K562 (cell line): ENCODE results near the gene RNF151. TPM values are rescaled to one million over a fixed set of nuclear protein-coding genes. Genes with fewer than 3 reads are reported as not detected.

ENCODE experiments used
- ATAC-seq: fragments of 200-7000 bp; cut with Tn5 transposase; 3 replicates; pipeline ENCODE4 v1.9.1; 2020; ENCODE audit warnings: moderate library complexity
- BruUV-seq: library from RNA; stranded (reverse); fragments of 400-500 nt; replicated peaks from 2 replicates; lab custom pipeline; 2021; lab: Mats Ljungman, UMichigan
- CTCF ChIA-PET: fragments of 300-600 bp; formaldehyde crosslinking; extraction: SDS; loops from one replicate; lab custom pipeline; 2021; ENCODE audit warnings: low intra/inter-chr PET ratio; lab: Yijun Ruan, JAX
- POLR2A ChIA-PET: fragments of 300-600, 350-650 bp; sonication (Branson Sonifier 250); formaldehyde crosslinking; extraction: SDS; loops from one replicate; lab custom pipeline; 2021; ENCODE audit warnings: antibody characterized with exemption, inconsistent platforms; lab: Yijun Ruan, JAX
- DNase-seq, 4 experiments: peaks; one replicate each; pipeline versions ENCODE4 v3.0.0 to v3.0.0-alpha.2; 2011 to 2018; ENCODE audit warnings: low spot score in 3 of 4, mixed read lengths in 3 of 4; ENCODE audit errors: extremely low read depth in 1 of 4
- FAIRE-seq: peaks from 2 replicates; lab custom pipeline; 2011; peaks lifted over from hg19 to GRCh38; lab: Jason Lieb, UNC
- H2AFZ ChIP-seq: 2 replicates; pipeline ENCODE4 v1.6.0; 2011; ENCODE audit warnings: low read depth, low read length, control low read depth, inconsistent platforms
- H3K27ac ChIP-seq: fragments of 200-600 bp; 3 replicates; pipeline ENCODE4 v1.8.0; 2011; ENCODE audit warnings: low read depth, mild to moderate bottlenecking, control low read depth, inconsistent platforms, low read length, moderate library complexity, mixed read lengths; ENCODE audit errors: extremely low read depth
- H3K27me3 ChIP-seq, 2 experiments: fragments of 300-600 bp in 1 of 2; 2 replicates in 1 of 2; 3 replicates in 1 of 2; pipeline versions ENCODE4 v1.6.0 to v1.8.0; 2011; ENCODE audit warnings: inconsistent platforms in 2 of 2, low read length in 2 of 2, mild to moderate bottlenecking in 1 of 2, mixed read lengths in 1 of 2, moderate library complexity in 1 of 2; ENCODE audit not compliant: control insufficient read depth in 2 of 2, insufficient read depth in 2 of 2
- H3K36me3 ChIP-seq: fragments of 300-600 bp; 3 replicates; pipeline ENCODE4 v1.8.0; 2011; ENCODE audit warnings: mild to moderate bottlenecking, low read length, inconsistent platforms; ENCODE audit not compliant: control insufficient read depth, insufficient read depth
- H3K4me1 ChIP-seq, 2 experiments: fragments of 200-600 bp in 1 of 2; replicated peaks in 1 of 2; 2 replicates in 1 of 2; 3 replicates in 1 of 2; pipeline versions ENCODE4 v1.5.1 to v1.8.0; 2011; ENCODE audit warnings: inconsistent platforms in 2 of 2, low read length in 2 of 2, mild to moderate bottlenecking in 1 of 2, mixed read lengths in 1 of 2, moderate library complexity in 1 of 2; ENCODE audit not compliant: control insufficient read depth in 2 of 2, insufficient read depth in 2 of 2
- H3K4me2 ChIP-seq: 2 replicates; pipeline ENCODE4 v1.6.1; 2011; ENCODE audit warnings: low read length, control low read depth, inconsistent platforms, mixed read lengths; ENCODE audit not compliant: insufficient read depth
- H3K4me3 ChIP-seq: fragments of 200-600 bp; sonication (generic), shearing (Covaris generic); 2 replicates; pipeline ENCODE4 v1.5.1; 2016; ENCODE audit warnings: control low read depth, inconsistent platforms
- H3K79me2 ChIP-seq: fragments of 200-600 bp; 3 replicates; pipeline ENCODE4 v1.8.0; 2011; ENCODE audit warnings: low read length, inconsistent platforms; ENCODE audit not compliant: control insufficient read depth, insufficient read depth
- H3K9ac ChIP-seq, 2 experiments: 2 replicates each; pipeline versions ENCODE4 v1.6.0 to v1.6.1; 2011; ENCODE audit warnings: low read depth in 2 of 2, low read length in 2 of 2, control low read depth in 1 of 2, inconsistent platforms in 1 of 2, mild to moderate bottlenecking in 1 of 2, mixed read lengths in 1 of 2; ENCODE audit not compliant: insufficient read depth in 1 of 2
- H3K9me1 ChIP-seq: one replicate; pipeline ENCODE4 v1.6.0; 2011; ENCODE audit warnings: inconsistent platforms, mild to moderate bottlenecking, low read length, moderate library complexity; ENCODE audit not compliant: control insufficient read depth, insufficient read depth
- H3K9me3 ChIP-seq: replicated peaks from 2 replicates; pipeline ENCODE4 v1.5.1; 2011; ENCODE audit warnings: low read depth, low read length, inconsistent platforms; ENCODE audit not compliant: control insufficient read depth, insufficient read depth
- H4K20me1 ChIP-seq: replicated peaks from 2 replicates; pipeline ENCODE4 v1.6.1; 2011; ENCODE audit warnings: low read length, inconsistent platforms, mixed read lengths; ENCODE audit not compliant: control insufficient read depth, insufficient read depth
- ARID3B ChIP-seq: fragments of 250-450 bp; sonication (Bioruptor Pico); IDR thresholded peaks from 2 replicates; pipeline ENCODE4 v1.4.0; 2020; ENCODE audit warnings: borderline replicate concordance
- ARNT ChIP-seq, 2 experiments: fragments of 450-650 bp; IDR thresholded peaks; 2 replicates each; pipeline ENCODE4 v1.6.1; 2016; ENCODE audit warnings: mild to moderate bottlenecking in 1 of 2
- FOXM1 ChIP-seq, 2 experiments: fragments of 450-650 bp in 1 of 2; sonication (generic) in 1 of 2; formaldehyde crosslinking in 1 of 2; IDR thresholded peaks; 2 replicates each; pipeline versions ENCODE4 v1.6.1 to v1.9.0; 2017 to 2022; ENCODE audit warnings: low read depth in 2 of 2, mild to moderate bottlenecking in 2 of 2, missing genetic modification reagents in 1 of 2, moderate library complexity in 1 of 2
- PCBP1 ChIP-seq: fragments of 200-400 bp; formaldehyde crosslinking; IDR thresholded peaks from 2 replicates; pipeline ENCODE4 v1.6.1; 2018; ENCODE audit warnings: mild to moderate bottlenecking, low read depth, low read length; ENCODE audit not compliant: poor library complexity, severe bottlenecking
- SPI1 ChIP-seq: IDR thresholded peaks from 2 replicates; pipeline ENCODE4 v1.6.1; 2011; ENCODE audit warnings: low read depth, low read length, control low read depth, borderline replicate concordance
- SRF ChIP-seq, 2 experiments: fragments of 250-450, 450-650 bp in 1 of 2; sonication (Bioruptor Pico) in 1 of 2; sonication (generic) in 1 of 2; formaldehyde crosslinking; IDR thresholded peaks; 2 replicates each; pipeline versions ENCODE4 v1.5.0 to v1.5.1; 2020 to 2022; ENCODE audit warnings: mild to moderate bottlenecking in 1 of 2, missing genetic modification reagents in 1 of 2
- WGBS: fragments of 100-300 bp; shearing (Covaris generic); methylation state at CpG from one replicate; pipeline ENCODE4 v1.1.6; 2016; ENCODE audit warnings: low coverage, mixed read lengths; ENCODE audit not compliant: insufficient coverage; ENCODE audit errors: missing lambda C conversion rate; 5-methylcytosine and 5-hydroxymethylcytosine counted together
- in situ Hi-C: fragments of 300-500 bp; cut with MboI; formaldehyde crosslinking; loops from 4 replicates; pipeline ENCODE4 v1.15.0; 2018; ENCODE audit warnings: inconsistent platforms, mixed read lengths
- intact Hi-C: fragments of 100-400 bp; cut with micrococcal nuclease; formaldehyde crosslinking; loops from 2 replicates; pipeline ENCODE4 v1.14.2; 2022
- polyA plus RNA-seq, 8 experiments: library from polyadenylated mRNA; depleted of rRNA in 4 of 8; stranded (reverse) in 5 of 8; unstranded in 3 of 8; fragments of >200 nt; fragmentation: Nextera tagmentation in 2 of 8; fragmentation: Illumina TruSeq in 1 of 8; extraction: Ambion mirVana in 2 of 8; extraction: Trizol in 1 of 8; gene quantifications; 2 replicates each; pipeline versions ENCODE4 v1.2.1 to v1.2.3, GENCODE V29; 2011 to 2014; ENCODE audit warnings: inconsistent platforms in 1 of 8, missing spikeins in 1 of 8
- total RNA-seq, 7 experiments: library from RNA; depleted of rRNA in 6 of 7; stranded (reverse); fragments of >200 nt in 6 of 7; fragmentation: Illumina TruSeq in 2 of 7; extraction: Trizol in 2 of 7; gene quantifications; 2 replicates each; pipeline versions ENCODE4 v1.2.1 to v1.2.3, GENCODE V29; 2011 to 2021; ENCODE audit warnings: low replicate concordance in 1 of 7

Gene RNF151
- total and polyA plus RNA-seq, 9 of the 15 experiments (the other 6 are each of a cell fraction or from before 2014, with no cell fraction given): not detected

DNA sequence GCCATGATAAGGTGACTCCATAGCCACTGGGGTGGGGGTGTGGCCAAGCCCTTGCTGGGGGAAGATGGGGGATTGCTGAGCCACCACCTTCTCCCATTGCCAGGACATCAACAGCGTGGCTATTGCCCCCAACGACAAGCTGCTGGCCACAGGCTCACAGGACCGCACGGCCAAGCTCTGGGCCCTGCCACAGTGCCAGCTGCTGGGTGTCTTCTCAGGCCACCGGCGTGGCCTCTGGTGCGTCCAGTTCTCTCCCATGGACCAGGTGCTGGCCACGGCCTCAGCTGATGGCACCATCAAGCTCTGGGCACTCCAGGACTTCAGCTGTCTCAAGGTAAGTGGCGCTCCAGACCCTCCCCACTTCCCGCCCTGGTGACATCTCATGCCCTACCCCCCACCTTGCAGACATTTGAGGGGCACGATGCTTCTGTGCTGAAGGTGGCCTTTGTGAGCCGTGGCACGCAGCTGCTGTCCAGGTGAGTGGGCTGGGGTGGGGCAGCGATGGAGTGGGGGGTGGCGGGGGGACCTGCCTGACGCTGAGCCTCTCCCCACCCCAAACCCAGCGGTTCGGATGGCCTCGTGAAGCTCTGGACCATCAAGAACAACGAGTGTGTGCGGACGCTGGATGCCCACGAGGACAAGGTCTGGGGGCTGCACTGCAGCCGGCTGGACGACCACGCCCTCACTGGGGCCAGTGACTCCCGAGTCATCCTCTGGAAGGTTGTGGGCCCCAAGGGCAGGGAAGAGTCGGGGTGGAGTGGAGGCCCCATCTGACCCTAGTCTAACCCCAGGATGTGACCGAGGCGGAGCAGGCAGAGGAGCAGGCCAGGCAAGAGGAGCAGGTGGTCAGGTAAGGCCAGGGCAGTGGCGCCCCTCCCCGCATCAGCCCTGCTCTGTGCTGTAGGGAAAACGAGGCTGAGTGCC, 10.6 kb downstream of the RNF151 start:
- no peak overlapping the region for H3K27ac ChIP-seq
- no peaks in the 10 kb centered on the region for H3K27me3 ChIP-seq
- BruUV-seq: no TSS peak
- ATAC-seq: no peak
- H3K9me1 ChIP-seq: no peaks in the 10 kb centered on the region
- H2AFZ ChIP-seq: no peak overlapping the region
- peak in 1 of 4 experiments; percentile 25 for DNase-seq
- no peak overlapping the region for H3K9ac ChIP-seq
- no peak overlapping the region for H3K4me3 ChIP-seq
- intact Hi-C loops: no loop called here
- H3K36me3 ChIP-seq: peaks cover 62% of the 10 kb centered on the region; the same call in 2 of the 3 replicates
- ChIA-PET POLR2A (interaction anchor here (0.6 to 2.7 kb wide), 6 partner anchors 8 to 48 kb away, joined by 3 to 30 read pairs (median 4); partner anchors contain the start of gene RPS2), CTCF (no interaction called here)
- 92% methylated on average over 22 of the region's 33 CpGs for WGBS
- peaks cover 3 to 91% of the 10 kb centered on the region in 2 experiments; a peak in 3 of 5 replicates for H3K4me1 ChIP-seq
- H4K20me1 ChIP-seq: no peaks in the 10 kb centered on the region
- no peak for TF ChIP-seq SPI1
- no peak for TF ChIP-seq ARID3B (CRISPR knock-in tag)
- TF ChIP-seq PCBP1: no peak
- no peak for TF ChIP-seq FOXM1 (IDR thresholded peaks at IDR 0.05; ENCODE audit: low read depth)
- no peak for TF ChIP-seq FOXM1 (CRISPR knock-in tag; IDR thresholded peaks at IDR 0.05; ENCODE audit: low read depth)
- no peak for TF ChIP-seq SRF (CRISPR knock-in tag; IDR thresholded peaks at IDR 0.05)
- TF ChIP-seq ARNT (IDR thresholded peaks at IDR 0.05): no peak
- FAIRE-seq: no peak
- no peaks in the 10 kb centered on the region for H3K9me3 ChIP-seq
- in situ Hi-C loops: no loop called here
- no peak overlapping the region for H3K4me2 ChIP-seq
- H3K79me2 ChIP-seq: peaks cover 23% of the 10 kb centered on the region
